SH-SY5Y (cell line): ENCODE data around the gene A1BG.

Experiments used
- GATA2 ChIP-seq: IDR thresholded peaks from 2 replicates; pipeline ENCODE4 v1.6.1; 2011; ENCODE audit warnings: mild to moderate bottlenecking, low read depth, low read length
- GATA3 ChIP-seq: IDR thresholded peaks from 2 replicates; pipeline ENCODE4 v1.6.1; 2011; ENCODE audit warnings: low read depth, mild to moderate bottlenecking, low read length, moderate library complexity

The A1BG gene, protein sequence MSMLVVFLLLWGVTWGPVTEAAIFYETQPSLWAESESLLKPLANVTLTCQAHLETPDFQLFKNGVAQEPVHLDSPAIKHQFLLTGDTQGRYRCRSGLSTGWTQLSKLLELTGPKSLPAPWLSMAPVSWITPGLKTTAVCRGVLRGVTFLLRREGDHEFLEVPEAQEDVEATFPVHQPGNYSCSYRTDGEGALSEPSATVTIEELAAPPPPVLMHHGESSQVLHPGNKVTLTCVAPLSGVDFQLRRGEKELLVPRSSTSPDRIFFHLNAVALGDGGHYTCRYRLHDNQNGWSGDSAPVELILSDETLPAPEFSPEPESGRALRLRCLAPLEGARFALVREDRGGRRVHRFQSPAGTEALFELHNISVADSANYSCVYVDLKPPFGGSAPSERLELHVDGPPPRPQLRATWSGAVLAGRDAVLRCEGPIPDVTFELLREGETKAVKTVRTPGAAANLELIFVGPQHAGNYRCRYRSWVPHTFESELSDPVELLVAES

DNA sequence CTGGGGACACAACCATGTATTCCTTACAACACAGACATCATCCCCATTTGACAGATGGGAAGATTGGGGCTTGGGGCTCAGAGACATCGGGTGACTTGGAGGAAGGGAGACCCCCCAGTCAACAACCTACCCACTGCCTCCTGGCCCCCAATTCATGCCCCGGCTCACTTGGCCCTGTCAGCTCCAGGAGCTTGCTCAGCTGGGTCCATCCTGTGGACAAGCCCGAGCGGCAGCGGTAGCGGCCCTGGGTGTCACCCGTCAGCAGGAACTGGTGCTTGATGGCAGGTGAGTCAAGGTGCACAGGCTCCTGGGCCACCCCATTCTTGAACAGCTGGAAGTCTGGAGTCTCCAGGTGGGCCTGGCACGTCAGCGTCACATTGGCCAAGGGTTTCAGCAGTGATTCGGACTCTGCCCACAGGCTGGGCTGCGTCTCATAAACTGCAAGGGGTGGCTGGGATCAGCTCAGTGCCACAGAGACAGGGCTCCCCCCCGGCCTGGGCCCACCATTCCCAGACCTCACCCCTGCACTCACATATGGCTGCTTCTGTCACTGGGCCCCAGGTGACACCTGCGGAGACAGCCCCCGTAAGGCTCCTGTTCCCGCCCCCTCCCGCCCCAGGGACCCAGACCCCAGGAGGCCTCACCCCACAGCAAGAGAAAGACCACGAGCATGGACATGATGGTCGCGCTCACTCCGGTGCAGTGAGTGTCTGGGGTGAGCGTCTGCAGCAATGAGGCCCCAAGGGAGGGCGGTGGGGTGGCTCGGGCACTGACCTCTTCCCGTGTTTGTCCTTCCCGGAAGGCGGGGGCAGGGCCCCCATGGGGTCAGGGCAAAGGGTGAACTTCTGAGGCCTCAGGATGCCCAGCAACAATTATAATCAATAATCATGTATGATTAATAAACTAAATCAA is at the start of gene A1BG:
Gene A1BG, minus strand, starts transcription at position 733 of the 912 bp plus-strand sequence. Its CDS starts 55 bp downstream, at position 678.
- TF ChIP-seq GATA2: no peak
- no peak for TF ChIP-seq GATA3

DNA sequence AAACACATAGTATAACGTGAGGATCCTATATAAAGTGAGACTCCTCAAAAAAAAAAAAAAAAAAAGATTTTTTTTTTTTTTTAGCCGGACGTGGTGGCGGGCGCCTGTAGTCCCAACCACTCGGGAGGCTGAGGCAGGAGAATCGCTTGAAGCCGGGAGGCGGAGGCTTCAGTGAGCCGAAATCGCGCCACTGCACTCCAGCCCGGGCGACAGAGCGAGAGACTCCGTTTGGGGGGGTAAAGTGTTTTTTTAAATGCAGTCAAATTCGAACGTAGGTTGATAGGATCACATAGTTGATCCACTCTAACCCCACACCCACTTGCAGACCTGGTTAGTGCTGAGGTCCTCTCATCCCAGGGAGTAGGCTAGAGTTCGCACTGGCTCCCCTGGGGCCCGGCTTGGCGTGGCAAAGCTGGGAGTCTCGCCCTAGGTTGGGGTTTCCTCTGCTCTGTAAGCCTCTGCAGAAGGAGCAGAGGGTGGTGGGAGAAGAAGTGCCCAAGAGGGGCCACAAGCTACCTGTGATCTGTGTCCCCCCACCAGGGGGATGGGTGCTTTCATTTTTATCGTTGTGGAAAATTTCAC is 48.6 kb upstream of the A1BG start:
- no peak for TF ChIP-seq GATA2
- no peak for TF ChIP-seq GATA3

GRCh38 chr19:58400916-58401839 is 47.9 kb upstream of the A1BG start:
- no peak for TF ChIP-seq GATA2

DNA sequence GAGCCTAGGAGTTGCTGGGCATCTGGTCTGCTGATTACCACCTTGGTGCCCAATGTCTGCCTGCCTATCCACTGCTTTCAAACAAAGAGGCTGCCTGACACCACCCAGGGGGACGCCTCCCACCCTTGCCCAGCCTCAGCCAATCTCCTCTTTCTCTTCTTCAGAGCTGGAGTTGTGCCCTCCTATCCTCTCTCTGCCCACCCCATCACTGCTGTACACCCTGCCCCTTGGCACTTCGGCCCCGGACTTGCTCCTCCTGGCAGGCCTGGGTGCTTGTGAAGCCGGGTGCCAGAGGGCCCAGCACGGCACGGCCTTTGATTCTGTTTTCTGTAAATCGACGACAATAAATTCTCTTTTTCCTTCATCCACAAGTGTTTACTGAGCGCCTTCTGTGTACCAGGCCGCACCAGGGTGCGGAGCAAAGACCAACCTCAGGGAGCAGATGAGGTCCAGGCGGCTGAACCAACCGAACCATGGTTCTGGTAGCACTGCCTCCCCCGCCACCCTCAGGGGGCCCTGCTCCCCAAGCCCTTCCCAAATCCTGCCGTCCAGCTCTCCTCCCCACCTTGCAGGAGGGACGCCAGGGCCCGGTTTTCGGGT is 47.1 kb upstream of the A1BG start:
- TF ChIP-seq GATA2: no peak
- TF ChIP-seq GATA3: no peak

- no peak for TF ChIP-seq GATA2
- TF ChIP-seq GATA3: no peak
Measured at GRCh38 chr19:58399903-58400302, 46.6 kb upstream of the A1BG start.

DNA sequence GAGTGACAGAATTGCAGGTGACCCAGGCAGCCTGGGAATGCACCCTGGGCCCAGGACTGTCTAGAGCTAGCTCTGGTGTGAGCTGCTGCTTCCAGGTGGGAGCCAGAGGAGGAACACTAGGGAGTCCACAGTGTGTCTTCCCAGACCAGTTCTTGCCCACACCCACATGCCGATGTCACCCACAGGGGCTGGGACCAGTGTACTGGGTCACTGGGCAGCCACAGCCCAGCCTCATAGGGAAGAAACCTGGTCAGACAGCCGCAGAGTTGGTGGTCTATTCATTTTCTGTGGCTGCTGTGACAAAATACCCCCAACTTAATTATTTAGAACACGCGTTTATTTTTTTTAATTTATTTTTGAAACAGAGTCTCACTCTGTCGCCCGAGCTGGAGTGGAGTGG is 45.3 kb upstream of the A1BG start:
- TF ChIP-seq GATA2: no peak

- TF ChIP-seq GATA3 (no peak), GATA2 (no peak)
Measured at GRCh38 chr19:58398087-58398486, 44.8 kb upstream of the A1BG start.

GRCh38 chr19:58397533-58398037 is 44.3 kb upstream of the A1BG start:
- no peak for TF ChIP-seq GATA3

DNA sequence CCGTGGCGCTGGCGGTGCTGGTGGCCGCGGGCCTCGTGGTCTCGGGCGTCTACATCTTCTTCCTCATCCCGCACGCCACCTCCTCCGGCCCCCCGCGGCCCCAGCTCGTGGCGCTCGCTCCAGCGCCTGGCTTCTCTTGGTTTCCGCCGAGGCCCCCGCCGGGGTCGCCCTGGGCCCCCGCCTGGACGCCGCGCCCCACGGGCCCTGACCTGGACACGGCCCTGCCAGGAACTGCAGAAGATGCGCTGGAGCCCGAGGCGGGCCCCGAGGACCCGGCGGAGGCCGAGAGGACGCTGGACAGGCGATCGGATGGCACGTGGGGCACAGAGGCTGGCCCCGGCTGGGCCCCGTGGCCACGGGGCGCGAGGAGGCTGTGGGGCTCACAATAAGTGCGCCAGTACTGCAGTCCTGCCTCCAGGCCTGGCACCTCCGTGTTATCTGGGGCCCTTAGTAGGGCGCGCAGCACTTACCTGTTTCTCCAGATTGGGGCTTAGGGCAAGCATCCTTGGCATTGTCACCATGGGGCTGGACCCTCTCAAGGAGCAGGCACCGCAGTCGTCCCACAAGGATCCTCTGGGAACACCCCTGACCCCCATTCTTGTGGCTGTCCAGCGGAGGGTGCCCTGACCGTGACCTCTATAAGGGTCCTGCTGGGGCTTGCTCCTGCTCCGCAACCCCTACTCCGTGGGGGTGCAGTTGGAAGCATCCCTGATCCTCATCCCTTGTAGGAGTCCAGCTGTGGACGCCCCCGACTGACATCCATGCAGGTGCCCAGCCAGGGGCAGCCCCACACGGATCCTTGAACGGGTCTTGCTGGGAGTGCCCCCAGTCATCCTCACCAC is 43.6 kb upstream of the A1BG start:
- TF ChIP-seq GATA3 (no peak), GATA2 (no peak)

- TF ChIP-seq GATA2 (no peak), GATA3 (no peak)
Measured at GRCh38 chr19:58395979-58396627, 42.8 kb upstream of the A1BG start.

DNA sequence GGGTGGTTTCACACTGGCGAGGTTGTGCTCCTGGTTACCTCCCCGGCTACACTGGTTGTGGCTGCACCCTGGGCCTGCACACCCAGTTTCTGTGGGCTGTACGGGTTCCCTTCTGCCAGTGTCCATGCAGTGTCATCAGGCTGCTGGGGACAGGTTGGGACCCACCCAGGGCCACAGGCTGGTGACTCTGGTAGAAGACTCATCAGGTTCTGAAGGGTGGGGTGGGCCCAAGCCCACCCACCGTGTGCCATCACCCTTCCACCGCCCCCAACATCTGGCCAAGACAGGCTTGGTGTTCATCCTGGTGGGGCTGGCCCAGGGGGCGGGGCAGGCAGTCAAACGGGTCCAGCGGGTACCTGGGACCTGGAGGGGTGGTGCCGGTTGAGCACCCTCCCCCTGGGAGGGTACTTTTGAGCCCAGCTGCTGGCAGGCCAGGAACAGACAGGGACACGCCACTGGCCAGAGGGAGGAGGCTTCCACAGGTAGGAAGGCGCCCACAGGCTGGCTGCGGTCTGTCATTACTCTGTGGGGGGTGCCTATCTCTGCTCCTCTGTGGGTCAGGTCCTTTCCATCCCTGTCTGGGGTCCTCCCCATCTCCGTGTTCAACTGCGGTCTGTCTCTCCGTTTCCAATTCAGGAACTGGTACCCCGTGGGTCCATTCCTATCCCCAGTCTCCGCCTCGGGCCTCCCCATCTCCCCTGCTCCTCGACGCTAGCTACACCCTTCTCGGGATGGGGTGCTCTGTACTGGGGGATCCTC is 42.1 kb upstream of the A1BG start, which contains the start of gene RNF225:
Gene RNF225, plus strand, starts transcription at position 437 of the 759 bp plus-strand sequence. CDS start 434 bp downstream, outside the sequence.
- no peak for TF ChIP-seq GATA2
- no peak for TF ChIP-seq GATA3
